OCI-LY3 (cell line): ENCODE measurements around the gene ARID1B.

Experiments
- CTCF ChIP-seq: fragments of 200-600, 300-600 bp; sonication (generic); IDR thresholded peaks from 2 replicates; pipeline ENCODE4 v1.5.1; 2014; ENCODE audit warnings: antibody characterized with exemption, low read length, low read depth
- EZH2phosphoT487 ChIP-seq: fragments of 200-600 bp; shearing (Covaris generic); IDR thresholded peaks from 2 replicates; pipeline ENCODE4 v1.6.1; 2018; ENCODE audit warnings: antibody characterized with exemption, mixed run types, low read depth

DNA sequence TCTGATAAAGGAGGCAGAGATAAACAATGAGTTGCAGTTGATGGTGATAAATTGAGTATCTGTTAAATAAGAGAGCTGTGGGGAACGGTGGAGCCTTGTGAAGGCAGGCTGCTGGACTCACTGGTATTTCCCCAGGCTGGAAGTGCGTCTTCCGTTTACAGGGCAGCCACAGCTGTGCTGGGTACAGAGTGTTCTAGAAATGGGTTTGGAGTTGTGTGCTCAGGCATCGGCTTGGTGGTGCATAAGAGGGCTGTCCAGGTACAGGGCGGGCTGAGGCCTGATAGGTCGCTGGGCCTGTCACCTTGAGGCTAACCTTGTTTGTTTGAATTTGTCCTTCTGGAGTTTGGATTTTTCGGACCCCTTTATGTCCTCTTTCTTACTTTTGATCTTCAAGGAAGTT, 39.3 kb downstream of the ARID1B start:
- no peak for TF ChIP-seq CTCF
- TF ChIP-seq EZH2phosphoT487, result no peak
